Mesenchymal stem cell (in vitro differentiated cells and primary cell): ENCODE results near the gene STX4.

Experiments
- DNase-seq: peaks from one replicate; pipeline ENCODE4 v3.0.0-alpha.2; 2013
- H2AFZ ChIP-seq: one replicate; pipeline ENCODE4 v1.6.1; 2013; ENCODE audit warnings: low read depth, mild to moderate bottlenecking, control low read depth, inconsistent platforms, low read length, moderate library complexity
- H2AK5ac ChIP-seq: 2 replicates; pipeline ENCODE4 v1.6.1; 2013; ENCODE audit warnings: low read length, moderate library complexity, mild to moderate bottlenecking, inconsistent platforms; ENCODE audit not compliant: severe bottlenecking
- H2BK120ac ChIP-seq: one replicate; pipeline ENCODE4 v1.6.1; 2013; ENCODE audit warnings: low read depth, mild to moderate bottlenecking, inconsistent platforms, low read length, moderate library complexity
- H2BK12ac ChIP-seq, 2 experiments: one replicate each; pipeline ENCODE4 v1.6.1; 2013; ENCODE audit warnings: inconsistent platforms in 2 of 2, low read length in 2 of 2, mild to moderate bottlenecking in 2 of 2, moderate library complexity in 2 of 2, control low read depth in 1 of 2
- H2BK15ac ChIP-seq: one replicate; pipeline ENCODE4 v1.6.1; 2013; ENCODE audit warnings: mild to moderate bottlenecking, low read depth, inconsistent platforms; ENCODE audit not compliant: poor library complexity, severe bottlenecking
- H2BK5ac ChIP-seq: 2 replicates; pipeline ENCODE4 v1.6.1; 2013; ENCODE audit warnings: low read depth, mild to moderate bottlenecking, low read length, control low read depth, inconsistent platforms; ENCODE audit not compliant: poor library complexity, severe bottlenecking
- H3K14ac ChIP-seq, 2 experiments: one replicate each; pipeline ENCODE4 v1.6.1; 2013; ENCODE audit warnings: inconsistent platforms in 2 of 2, low read length in 2 of 2, control low read depth in 1 of 2, mild to moderate bottlenecking in 1 of 2, moderate library complexity in 1 of 2
- H3K18ac ChIP-seq, 2 experiments: one replicate each; pipeline ENCODE4 v1.6.1; 2013; ENCODE audit warnings: inconsistent platforms in 2 of 2, low read length in 2 of 2, control low read depth in 1 of 2, low read depth in 1 of 2, mild to moderate bottlenecking in 1 of 2
- H3K23ac ChIP-seq, 2 experiments: one replicate each; pipeline ENCODE4 v1.6.1; 2013; ENCODE audit warnings: inconsistent platforms in 2 of 2, low read length in 2 of 2, mild to moderate bottlenecking in 2 of 2, moderate library complexity in 2 of 2, control low read depth in 1 of 2
- H3K27ac ChIP-seq: 2 replicates; pipeline ENCODE4 v1.5.1; 2013; ENCODE audit warnings: mild to moderate bottlenecking, moderate library complexity, low read length, control low read depth, inconsistent platforms; ENCODE audit not compliant: poor library complexity, severe bottlenecking
- H3K27me3 ChIP-seq, 2 experiments: 2 replicates each; pipeline versions ENCODE4 v1.6.1 to v1.7.0; 2013; ENCODE audit warnings: low read length in 2 of 2, mild to moderate bottlenecking in 2 of 2, moderate library complexity in 2 of 2, control low read depth in 1 of 2, inconsistent platforms in 1 of 2; ENCODE audit not compliant: control insufficient read depth in 1 of 2, insufficient read depth in 1 of 2
- H3K36me3 ChIP-seq, 2 experiments: 2 replicates each; pipeline versions ENCODE4 v1.6.1 to v1.7.0; 2013; ENCODE audit warnings: low read length in 2 of 2, control low read depth in 1 of 2, inconsistent platforms in 1 of 2, low read depth in 1 of 2, mild to moderate bottlenecking in 1 of 2; ENCODE audit not compliant: insufficient read depth in 2 of 2, control insufficient read depth in 1 of 2
- H3K4ac ChIP-seq, 2 experiments: one replicate each; pipeline ENCODE4 v1.6.1; 2013; ENCODE audit warnings: inconsistent platforms in 2 of 2, low read length in 2 of 2, mild to moderate bottlenecking in 2 of 2, moderate library complexity in 2 of 2, control low read depth in 1 of 2, low read depth in 1 of 2
- H3K4me1 ChIP-seq: 2 replicates; pipeline ENCODE4 v1.6.1; 2013; ENCODE audit warnings: low read depth, low read length, control low read depth; ENCODE audit not compliant: control insufficient read depth, insufficient read depth
- H3K4me2 ChIP-seq: 2 replicates; pipeline ENCODE4 v1.6.1; 2013; ENCODE audit warnings: low read length, mild to moderate bottlenecking, inconsistent platforms; ENCODE audit not compliant: poor library complexity, severe bottlenecking
- H3K4me3 ChIP-seq, 2 experiments: 2 replicates each; pipeline versions ENCODE4 v1.5.1 to v1.7.0; 2013; ENCODE audit warnings: low read length in 2 of 2, mild to moderate bottlenecking in 2 of 2, control low read depth in 1 of 2, low read depth in 1 of 2; ENCODE audit not compliant: insufficient read depth in 1 of 2
- H3K79me1 ChIP-seq: replicated peaks from 2 replicates; pipeline ENCODE4 v1.6.1; 2013; ENCODE audit warnings: mild to moderate bottlenecking, control low read depth, low read length, inconsistent platforms; ENCODE audit not compliant: poor library complexity, severe bottlenecking
- H3K9ac ChIP-seq: 2 replicates; pipeline ENCODE4 v1.7.0; 2013; ENCODE audit warnings: mild to moderate bottlenecking, low read length, moderate library complexity
- H3K9me3 ChIP-seq: 2 replicates; pipeline ENCODE4 v1.7.0; 2013; ENCODE audit warnings: mild to moderate bottlenecking, low read length; ENCODE audit not compliant: control insufficient read depth
- H4K8ac ChIP-seq: one replicate; pipeline ENCODE4 v1.6.1; 2013; ENCODE audit warnings: inconsistent platforms, mild to moderate bottlenecking, low read length, moderate library complexity
- H4K91ac ChIP-seq: one replicate; pipeline ENCODE4 v1.6.1; 2013; ENCODE audit warnings: mild to moderate bottlenecking, low read length, inconsistent platforms
- WGBS: methylation state at CpG from one replicate; pipeline ENCODE4 v1.1.7; 2013; ENCODE audit warnings: mixed read lengths; 5-methylcytosine and 5-hydroxymethylcytosine counted together

STX4 gene

DNA sequence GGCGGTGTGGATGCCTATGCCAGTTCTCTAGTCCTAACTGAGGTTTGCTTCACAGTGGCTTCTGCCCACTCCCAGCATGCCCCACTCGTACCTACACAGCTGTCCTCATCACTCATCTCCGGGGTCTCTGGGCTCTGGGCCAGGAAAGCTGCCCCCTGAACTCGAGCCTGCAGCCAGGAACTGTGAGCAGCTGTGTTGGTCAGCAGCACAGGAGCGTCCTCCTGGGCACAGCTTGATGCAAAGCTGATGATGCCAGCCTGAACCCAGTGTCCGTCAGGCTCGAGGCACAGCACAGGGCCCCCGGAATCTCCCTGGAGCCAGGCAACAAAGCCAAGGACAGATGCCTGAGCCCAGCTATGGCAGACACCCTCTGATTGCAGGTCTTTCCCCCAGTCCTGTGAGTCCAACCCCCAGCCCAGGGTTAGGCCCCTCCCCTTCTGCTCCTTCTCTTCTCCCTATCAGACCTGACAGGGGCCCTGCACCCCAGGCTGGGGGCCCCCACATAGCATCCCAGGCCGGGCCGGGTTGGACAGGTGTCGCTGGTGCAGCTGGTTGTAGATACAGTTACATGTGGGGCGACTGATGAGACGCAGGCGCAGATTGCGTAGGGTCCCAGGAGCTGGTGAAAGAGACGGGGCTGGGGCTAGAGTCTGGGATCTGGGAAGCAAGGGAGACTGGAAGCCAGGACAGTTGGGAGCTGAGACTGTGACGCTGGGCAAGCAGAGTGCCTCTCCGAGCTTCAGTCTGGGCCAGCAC, 52.7 kb downstream of the STX4 start:
- Histone ChIP-seq H3K14ac (no peak overlapping the region), H2BK12ac (no peak overlapping the region), H3K79me1 (peaks cover 50% of the 10 kb centered on the region), H3K4ac (no peak overlapping the region), H3K4me2 (no peak overlapping the region), H3K9me3 (no peaks in the 10 kb centered on the region), H3K36me3 (peaks cover 94% of the 10 kb centered on the region in 2 experiments), H2BK120ac (no peak overlapping the region), H3K9ac (no peak overlapping the region), H3K27ac (no peak overlapping the region), H2AFZ (no peak overlapping the region), H3K23ac (no peak overlapping the region), H4K8ac (no peak overlapping the region), H2AK5ac (no peak overlapping the region), H2BK5ac (no peak overlapping the region), H3K18ac (no peak overlapping the region), H3K4me1 (peaks cover 39% of the 10 kb centered on the region), H3K4me3 (no peak overlapping the region), H4K91ac (no peak overlapping the region), H2BK15ac (no peak overlapping the region), H3K27me3 (no peaks in the 10 kb centered on the region)
- DNase-seq: no peak
- 94% methylated on average over 18 of the region's 18 CpGs for WGBS

- no peak overlapping the region for H3K9ac ChIP-seq
- 88% methylated on average over 6 of the region's 6 CpGs for WGBS
Observed at GRCh38 chr16:31086629-31086906, 53.2 kb downstream of the STX4 start.

GRCh38 chr16:31087481-31087880, 54.1 kb downstream of the STX4 start:
- Histone ChIP-seq H3K18ac (no peak overlapping the region), H3K9ac (peak overlapping the region; percentile 43), H3K79me1 (peaks cover 45% of the 10 kb centered on the region), H2AK5ac (no peak overlapping the region), H3K36me3 (peaks cover 84 to 88% of the 10 kb centered on the region in 2 experiments), H2AFZ (no peak overlapping the region), H3K14ac (no peak overlapping the region), H3K4me2 (no peak overlapping the region), H4K91ac (no peak overlapping the region), H3K23ac (no peak overlapping the region), H3K4me1 (peaks cover 32% of the 10 kb centered on the region), H3K4ac (no peak overlapping the region), H3K27me3 (no peaks in the 10 kb centered on the region), H3K9me3 (no peaks in the 10 kb centered on the region), H2BK12ac (no peak overlapping the region), H3K4me3 (no peak overlapping the region), H4K8ac (no peak overlapping the region), H2BK5ac (no peak overlapping the region), H2BK120ac (no peak overlapping the region), H2BK15ac (no peak overlapping the region), H3K27ac (no peak overlapping the region)
- 96% methylated on average over 8 of the region's 8 CpGs for WGBS
- DNase-seq: no peak

More at GRCh38 chr16:31086629-31086906, 53.2 kb downstream of the STX4 start:
- no peak overlapping the region for H3K14ac ChIP-seq
- peaks cover 45% of the 10 kb centered on the region for H3K79me1 ChIP-seq
- H3K36me3 ChIP-seq: peaks cover 93% of the 10 kb centered on the region in 2 experiments
- no peak overlapping the region for H2AK5ac ChIP-seq
- H4K8ac ChIP-seq: no peak overlapping the region
- H3K23ac ChIP-seq: no peak overlapping the region
- no peak overlapping the region for H3K18ac ChIP-seq
- H3K4me2 ChIP-seq: no peak overlapping the region
- H3K4me3 ChIP-seq: no peak overlapping the region
- no peak overlapping the region for H4K91ac ChIP-seq
- H2BK12ac ChIP-seq: no peak overlapping the region
- no peaks in the 10 kb centered on the region for H3K9me3 ChIP-seq
- no peak overlapping the region for H2BK120ac ChIP-seq
- no peaks in the 10 kb centered on the region for H3K27me3 ChIP-seq
- H3K27ac ChIP-seq: no peak overlapping the region
- no peak overlapping the region for H2AFZ ChIP-seq
- no peak overlapping the region for H2BK5ac ChIP-seq
- H2BK15ac ChIP-seq: no peak overlapping the region
- DNase-seq: no peak
- peaks cover 38% of the 10 kb centered on the region for H3K4me1 ChIP-seq
- H3K4ac ChIP-seq: no peak overlapping the region

DNA sequence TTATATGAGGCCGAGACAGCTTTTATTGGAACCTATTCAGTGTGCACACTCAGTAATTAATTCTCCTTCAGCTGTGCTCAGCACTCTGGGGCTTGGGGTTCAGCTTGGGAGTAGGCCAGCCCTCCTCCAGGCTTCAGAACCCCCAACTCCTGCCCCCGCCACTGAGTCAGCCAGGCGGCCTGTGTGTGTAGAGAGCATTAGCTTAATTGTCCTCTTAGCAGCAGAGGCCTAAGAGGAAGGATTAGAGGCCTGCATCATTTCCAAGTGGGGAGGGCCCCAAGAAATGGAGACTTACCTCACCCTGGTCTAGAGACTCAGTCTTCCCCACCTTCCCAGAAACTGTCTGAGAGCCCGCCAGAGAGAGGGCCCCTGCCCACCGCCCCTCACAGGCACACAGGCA, 54.6 kb downstream of the STX4 start:
- H2AFZ ChIP-seq: no peak overlapping the region
- H3K27ac ChIP-seq: no peak overlapping the region
- H3K18ac ChIP-seq: no peak overlapping the region
- H3K4me3 ChIP-seq: no peak overlapping the region
- no peak overlapping the region for H3K4me2 ChIP-seq
- peaks cover 79 to 87% of the 10 kb centered on the region in 2 experiments for H3K36me3 ChIP-seq
- H4K91ac ChIP-seq: peak overlapping the region; percentile 21
- H4K8ac ChIP-seq: no peak overlapping the region
- peak overlapping the region; percentile 43 for H3K9ac ChIP-seq
- no peak overlapping the region for H2AK5ac ChIP-seq
- no peak for DNase-seq
- no peak overlapping the region for H3K4ac ChIP-seq
- no peak overlapping the region for H3K14ac ChIP-seq
- no peak overlapping the region for H2BK5ac ChIP-seq
- H2BK15ac ChIP-seq: no peak overlapping the region
- H3K9me3 ChIP-seq: no peaks in the 10 kb centered on the region
- H2BK12ac ChIP-seq: no peak overlapping the region
- no peak overlapping the region for H2BK120ac ChIP-seq
- H3K23ac ChIP-seq: no peak overlapping the region
- WGBS: 100% methylated on average over 4 of the region's 5 CpGs
- no peaks in the 10 kb centered on the region for H3K27me3 ChIP-seq
- peaks cover 33% of the 10 kb centered on the region for H3K4me1 ChIP-seq
- peaks cover 48% of the 10 kb centered on the region for H3K79me1 ChIP-seq
